Gastroesophageal sphincter (tissue), 4 donors: ENCODE measurements around the gene BCL2. TPM values are rescaled to one million over a fixed set of nuclear protein-coding genes. Genes with fewer than 3 reads are reported as not detected.

ENCODE experiments used
- ATAC-seq: fragments of 150-250 bp; one replicate; pipeline ENCODE4 v1.9.1; 2016; ENCODE audit warnings: mild to moderate bottlenecking, moderate library complexity
- H3K27ac ChIP-seq, 4 donors: fragments of 200-600 bp; sonication (generic) in 3 of 4; 1 replicate in 3 of 4; 2 replicates in 1 of 4; pipeline ENCODE4 v1.5.1; 2016 to 2019
- H3K27me3 ChIP-seq: fragments of 200-600 bp; sonication (generic); one replicate; pipeline ENCODE4 v1.5.1; 2019
- H3K36me3 ChIP-seq, 2 donors: fragments of 200-600 bp; sonication (generic); one replicate each; pipeline ENCODE4 v1.5.1; 2019; ENCODE audit warnings: control low read depth in 1 of 2
- H3K4me1 ChIP-seq, 3 donors: fragments of 200-600 bp; sonication (generic); 1 replicate in 2 of 3; 2 replicates in 1 of 3; pipeline ENCODE4 v1.5.1; 2016 to 2019; ENCODE audit warnings: control low read depth in 2 of 3
- H3K4me3 ChIP-seq, 2 donors: fragments of 200-600 bp; sonication (generic); one replicate each; pipeline ENCODE4 v1.5.1; 2019; ENCODE audit warnings: mild to moderate bottlenecking in 1 of 2, moderate library complexity in 1 of 2
- H3K9me3 ChIP-seq, 3 donors: fragments of 200-600 bp; sonication (generic); one replicate each; pipeline ENCODE4 v1.5.1; 2017 to 2019; ENCODE audit warnings: control low read depth in 2 of 3
- CTCF ChIP-seq, 4 experiments: fragments of 200-600 bp in 2 of 4; fragments of 450-650 bp in 2 of 4; sonication (generic) in 1 of 4; IDR thresholded peaks; one replicate each; pipeline ENCODE4 v1.5.1; 2017 to 2019; ENCODE audit warnings: antibody characterized with exemption in 4 of 4, mild to moderate bottlenecking in 2 of 4, moderate library complexity in 2 of 4
- EP300 ChIP-seq: sonication (generic); formaldehyde crosslinking; IDR thresholded peaks from one replicate; pipeline ENCODE4 v1.6.1; 2017; ENCODE audit warnings: antibody characterized with exemption, mild to moderate bottlenecking
- POLR2A ChIP-seq, 2 donors: fragments of 450-650 bp; IDR thresholded peaks; one replicate each; pipeline ENCODE4 v1.6.1; 2017; ENCODE audit warnings: antibody characterized with exemption in 2 of 2, mild to moderate bottlenecking in 2 of 2, moderate library complexity in 1 of 2
- POLR2AphosphoS5 ChIP-seq: sonication (generic); formaldehyde crosslinking; IDR thresholded peaks from one replicate; pipeline ENCODE4 v1.6.1; 2017; ENCODE audit warnings: antibody characterized with exemption
- WGBS, 2 donors: methylation state at CpG; one replicate each; pipeline ENCODE4 v1.1.5; 2018; ENCODE audit warnings: low coverage in 1 of 2; 5-methylcytosine and 5-hydroxymethylcytosine counted together
- total RNA-seq, 4 donors: library from RNA; depleted of rRNA; stranded (reverse); fragments of >200 nt; gene quantifications; one replicate each; pipeline ENCODE4 v1.1.0, GENCODE V29; 2016

The BCL2 gene
- total RNA-seq, 4 donors from 2014 or later: 31.2 to 41.7 (median 32.7) TPM

GRCh38 chr18:63313396-63313917 is 6.1 kb downstream of the BCL2 start:
- ATAC-seq: no peak
- Histone ChIP-seq H3K27ac (peak overlapping the region in 2 of 4 donors; percentile 27 to 90), H3K9me3 (no peaks in the 10 kb centered on the region), H3K4me1 (peaks cover 0 to 70% (median 5%) of the 10 kb centered on the region in 3 donors), H3K4me3 (no peak overlapping the region), H3K27me3 (no peaks in the 10 kb centered on the region), H3K36me3 (no peaks in the 10 kb centered on the region)
- 87 to 91% methylated on average over 5 of the region's 5 CpGs for WGBS, 2 donors
- TF ChIP-seq CTCF (IDR thresholded peaks at IDR 0.05): no peak
- TF ChIP-seq EP300: no peak
- no peak for TF ChIP-seq POLR2A (IDR thresholded peaks at IDR 0.05)
- TF ChIP-seq POLR2AphosphoS5: no peak

DNA sequence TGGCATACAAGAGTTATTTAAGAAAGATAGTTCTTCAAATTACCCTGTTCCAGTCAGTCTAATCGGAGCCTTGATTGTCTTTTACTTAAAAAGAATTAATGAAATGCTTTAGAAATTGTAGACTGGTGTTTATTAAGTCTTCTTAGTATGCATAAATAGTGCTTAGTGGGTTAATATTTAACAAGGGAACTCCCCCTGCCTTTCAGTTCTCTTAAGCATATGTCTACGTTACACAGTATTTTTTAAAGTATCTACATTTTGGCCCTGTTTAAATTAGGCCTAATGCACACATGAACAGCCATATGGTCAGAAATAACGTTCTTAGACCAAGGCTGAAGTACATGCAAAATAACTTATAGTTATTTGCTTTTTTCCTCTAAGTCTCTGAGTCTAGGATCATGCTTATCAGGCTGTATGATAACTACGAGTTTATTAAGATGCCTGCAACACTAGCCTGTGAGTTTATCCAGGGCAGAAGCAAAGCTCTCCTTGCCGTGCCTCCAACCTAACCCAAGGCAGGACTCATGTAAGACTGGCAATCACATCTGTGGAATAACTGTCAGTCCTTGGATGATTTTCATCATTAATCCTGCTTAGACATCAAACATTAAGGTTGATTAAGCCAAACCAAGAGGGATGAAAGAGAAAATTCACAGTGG is 6.7 kb downstream of the BCL2 start:
- Histone ChIP-seq H3K36me3 (no peaks in the 10 kb centered on the region), H3K4me1 (peaks cover 0 to 73% (median 6%) of the 10 kb centered on the region in 3 donors), H3K27me3 (no peaks in the 10 kb centered on the region), H3K27ac (peak overlapping the region in 2 of 4 donors; percentile 27 to 90), H3K9me3 (no peaks in the 10 kb centered on the region), H3K4me3 (no peak overlapping the region)
- TF ChIP-seq POLR2A (IDR thresholded peaks at IDR 0.05) (no peak), POLR2AphosphoS5 (no peak), CTCF (IDR thresholded peaks at IDR 0.05) (no peak), EP300 (no peak)
- WGBS, 2 donors: 61 to 62% methylated on average over 5 of the region's 5 CpGs
- no peak for ATAC-seq

GRCh38 chr18:63312019-63312409 is 7.6 kb downstream of the BCL2 start:
- Histone ChIP-seq H3K4me1 (peaks cover 6 to 79% (median 10%) of the 10 kb centered on the region in 3 donors), H3K9me3 (no peaks in the 10 kb centered on the region), H3K36me3 (no peaks in the 10 kb centered on the region), H3K27me3 (no peaks in the 10 kb centered on the region), H3K4me3 (no peak overlapping the region), H3K27ac (no peak overlapping the region)
- 94 to 100% methylated on average over 3 of the region's 3 CpGs for WGBS, 2 donors
- TF ChIP-seq EP300 (no peak), CTCF (IDR thresholded peaks at IDR 0.05) (no peak), POLR2AphosphoS5 (no peak), POLR2A (IDR thresholded peaks at IDR 0.05) (no peak)
- no peak for ATAC-seq

DNA sequence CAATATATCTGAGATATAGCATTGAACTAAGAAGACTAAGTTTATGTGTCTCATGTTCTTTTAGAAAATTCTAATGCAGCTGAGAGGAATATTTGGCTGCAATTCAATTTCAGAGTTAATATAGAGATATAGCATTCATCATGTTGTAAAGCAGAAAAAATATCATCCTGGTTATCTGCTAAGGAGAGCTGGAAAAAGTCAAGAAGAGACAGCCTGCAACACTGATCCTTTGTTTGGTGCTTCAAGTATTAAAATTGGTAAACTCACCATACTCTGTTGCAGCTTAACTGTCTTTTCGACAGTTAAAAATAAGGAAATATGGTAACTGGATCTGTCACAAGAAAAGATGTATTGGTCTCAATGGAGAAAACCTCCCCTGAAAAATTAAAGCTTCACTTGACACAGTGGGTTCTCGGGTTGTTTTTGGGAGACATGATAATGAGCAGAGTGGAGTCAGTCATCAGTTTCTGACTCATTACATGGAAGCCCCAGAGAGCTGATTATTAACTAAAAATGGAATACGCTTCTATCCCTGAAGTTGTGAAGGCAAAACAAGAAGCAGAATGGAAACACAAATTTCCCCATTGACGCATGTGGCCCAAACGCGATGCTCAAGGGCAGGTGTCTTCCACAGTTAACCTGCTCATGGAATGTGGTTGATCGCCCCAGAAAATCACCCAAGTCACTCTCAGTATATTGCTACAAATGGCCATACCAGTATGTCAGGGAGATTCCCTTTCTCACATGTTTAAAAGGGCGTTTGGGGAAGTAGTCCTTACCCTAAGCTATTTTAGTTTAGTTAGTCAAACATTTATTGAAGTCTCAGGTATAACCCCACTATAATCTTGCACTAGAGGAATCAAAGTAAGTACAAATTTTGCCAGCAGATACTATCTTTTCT is 8.2 kb downstream of the BCL2 start:
- WGBS, 2 donors: 69 to 72% methylated on average over 8 of the region's 8 CpGs
- Histone ChIP-seq H3K4me1 (peaks cover 6 to 79% (median 10%) of the 10 kb centered on the region in 3 donors), H3K27me3 (no peaks in the 10 kb centered on the region), H3K27ac (no peak overlapping the region), H3K4me3 (no peak overlapping the region), H3K9me3 (no peaks in the 10 kb centered on the region), H3K36me3 (no peaks in the 10 kb centered on the region)
- TF ChIP-seq EP300: no peak
- TF ChIP-seq CTCF (IDR thresholded peaks at IDR 0.05): no peak
- TF ChIP-seq POLR2A (IDR thresholded peaks at IDR 0.05): no peak
- TF ChIP-seq POLR2AphosphoS5: no peak
- no peak for ATAC-seq
